Measurements from ENCODE around the gene HLCS. TPM values are rescaled to one million over a fixed set of nuclear protein-coding genes. Genes with fewer than 3 reads are reported as not detected.

HLCS gene
- total and polyA plus RNA-seq, 4 donors = 12.5 to 28.8 (median 15.7) TPM

- peaks cover 9% of the 10 kb centered on the region for H3K27me3 ChIP-seq (ENCODE audit: control insufficient read depth, insufficient read depth, low read length)
- 58% methylated on average over 11 of the region's 18 CpGs for WGBS (ENCODE audit: insufficient coverage)
- DNase-seq (ENCODE audit: low read depth in 4 of 6, low spot score in 6 of 6) = no peak
Observed at GRCh38 chr21:36729310-36729970, 237.0 kb downstream of the HLCS start.

GRCh38 chr21:36728371-36729111, 237.9 kb downstream of the HLCS start:
- Histone ChIP-seq H3K27ac (ENCODE audit: low read depth, low read length) (no peak overlapping the region), H3K4me3 (ENCODE audit: low read depth, low read length) (no peak overlapping the region), H3K27me3 (ENCODE audit: control insufficient read depth, insufficient read depth, low read length) (peaks cover 9% of the 10 kb centered on the region), H3K4me1 (ENCODE audit: control insufficient read depth, insufficient read depth, low read length) (no peaks in the 10 kb centered on the region), H3K9me3 (ENCODE audit: control insufficient read depth, insufficient read depth, low read length) (no peaks in the 10 kb centered on the region), H3K36me3 (ENCODE audit: control insufficient read depth, insufficient read depth, low read length) (no peaks in the 10 kb centered on the region)
- WGBS (ENCODE audit: insufficient coverage) = 94% methylated on average over 11 of the region's 14 CpGs
- no peak for DNase-seq (ENCODE audit: low read depth in 4 of 6, low spot score in 6 of 6)

More at GRCh38 chr21:36729310-36729970, 237.0 kb downstream of the HLCS start:
- Histone ChIP-seq H3K4me1 (ENCODE audit: control insufficient read depth, insufficient read depth, low read length) (no peaks in the 10 kb centered on the region), H3K36me3 (ENCODE audit: control insufficient read depth, insufficient read depth, low read length) (no peaks in the 10 kb centered on the region), H3K9me3 (ENCODE audit: control insufficient read depth, insufficient read depth, low read length) (no peaks in the 10 kb centered on the region), H3K27ac (ENCODE audit: low read depth, low read length) (no peak overlapping the region), H3K4me3 (ENCODE audit: low read depth, low read length) (no peak overlapping the region)

GRCh38 chr21:36727866-36728265, 238.6 kb downstream of the HLCS start:
- Histone ChIP-seq H3K9me3 (ENCODE audit: control insufficient read depth, insufficient read depth, low read length) (no peaks in the 10 kb centered on the region), H3K4me1 (ENCODE audit: control insufficient read depth, insufficient read depth, low read length) (no peaks in the 10 kb centered on the region), H3K27ac (ENCODE audit: low read depth, low read length) (no peak overlapping the region), H3K27me3 (ENCODE audit: control insufficient read depth, insufficient read depth, low read length) (peaks cover 9% of the 10 kb centered on the region), H3K36me3 (ENCODE audit: control insufficient read depth, insufficient read depth, low read length) (no peaks in the 10 kb centered on the region), H3K4me3 (ENCODE audit: low read depth, low read length) (no peak overlapping the region)
- DNase-seq (ENCODE audit: low read depth in 4 of 6, low spot score in 6 of 6) = no peak
- 92% methylated on average over 6 of the region's 6 CpGs for WGBS (ENCODE audit: insufficient coverage)

GRCh38 chr21:36725793-36726386, 240.6 kb downstream of the HLCS start:
- Histone ChIP-seq H3K9me3 (ENCODE audit: control insufficient read depth, insufficient read depth, low read length) (no peaks in the 10 kb centered on the region), H3K4me3 (ENCODE audit: low read depth, low read length) (no peak overlapping the region), H3K36me3 (ENCODE audit: control insufficient read depth, insufficient read depth, low read length) (no peaks in the 10 kb centered on the region), H3K4me1 (ENCODE audit: control insufficient read depth, insufficient read depth, low read length) (no peaks in the 10 kb centered on the region), H3K27me3 (ENCODE audit: control insufficient read depth, insufficient read depth, low read length) (peaks cover 9% of the 10 kb centered on the region), H3K27ac (ENCODE audit: low read depth, low read length) (no peak overlapping the region)
- DNase-seq (ENCODE audit: low read depth in 4 of 6, low spot score in 6 of 6) = no peak
- 92% methylated on average over 11 of the region's 12 CpGs for WGBS (ENCODE audit: insufficient coverage)

- 80% methylated on average over 2 of the region's 3 CpGs for WGBS (ENCODE audit: insufficient coverage)
- Histone ChIP-seq H3K27me3 (ENCODE audit: control insufficient read depth, insufficient read depth, low read length) (peaks cover 9% of the 10 kb centered on the region), H3K36me3 (ENCODE audit: control insufficient read depth, insufficient read depth, low read length) (no peaks in the 10 kb centered on the region), H3K4me1 (ENCODE audit: control insufficient read depth, insufficient read depth, low read length) (no peaks in the 10 kb centered on the region), H3K27ac (ENCODE audit: low read depth, low read length) (no peak overlapping the region), H3K4me3 (ENCODE audit: low read depth, low read length) (no peak overlapping the region), H3K9me3 (ENCODE audit: control insufficient read depth, insufficient read depth, low read length) (no peaks in the 10 kb centered on the region)
- DNase-seq (ENCODE audit: low read depth in 4 of 6, low spot score in 6 of 6) = no peak
Observed at GRCh38 chr21:36724660-36725059, 241.8 kb downstream of the HLCS start.

GRCh38 chr21:36723371-36723881, 243.0 kb downstream of the HLCS start:
- H3K27me3 ChIP-seq (ENCODE audit: control insufficient read depth, insufficient read depth, low read length) = peaks cover 2% of the 10 kb centered on the region

GRCh38 chr21:36722370-36723368, 243.8 kb downstream of the HLCS start:
- H3K36me3 ChIP-seq (ENCODE audit: control insufficient read depth, insufficient read depth, low read length) = no peaks in the 10 kb centered on the region
- DNase-seq (ENCODE audit: low read depth in 4 of 6, low spot score in 6 of 6) = no peak
- H3K27ac ChIP-seq (ENCODE audit: low read depth, low read length) = no peak overlapping the region
- H3K9me3 ChIP-seq (ENCODE audit: control insufficient read depth, insufficient read depth, low read length) = no peaks in the 10 kb centered on the region
- 92% methylated on average over 24 of the region's 25 CpGs for WGBS (ENCODE audit: insufficient coverage)
- no peak overlapping the region for H3K4me3 ChIP-seq (ENCODE audit: low read depth, low read length)
- no peaks in the 10 kb centered on the region for H3K27me3 ChIP-seq (ENCODE audit: control insufficient read depth, insufficient read depth, low read length)
- H3K4me1 ChIP-seq (ENCODE audit: control insufficient read depth, insufficient read depth, low read length) = peaks cover 4% of the 10 kb centered on the region

More at GRCh38 chr21:36723371-36723881, 243.0 kb downstream of the HLCS start:
- whole genome bisulfite sequencing (ENCODE audit: insufficient coverage) = 95% methylated on average over 9 of the region's 14 CpGs
- DNase-seq (ENCODE audit: low read depth in 4 of 6, low spot score in 6 of 6) = no peak
- Histone ChIP-seq H3K9me3 (ENCODE audit: control insufficient read depth, insufficient read depth, low read length) (no peaks in the 10 kb centered on the region), H3K27ac (ENCODE audit: low read depth, low read length) (no peak overlapping the region), H3K4me3 (ENCODE audit: low read depth, low read length) (no peak overlapping the region), H3K36me3 (ENCODE audit: control insufficient read depth, insufficient read depth, low read length) (no peaks in the 10 kb centered on the region), H3K4me1 (ENCODE audit: control insufficient read depth, insufficient read depth, low read length) (peaks cover 4% of the 10 kb centered on the region)

- Histone ChIP-seq H3K36me3 (ENCODE audit: control insufficient read depth, insufficient read depth, low read length) (no peaks in the 10 kb centered on the region), H3K27me3 (ENCODE audit: control insufficient read depth, insufficient read depth, low read length) (peaks cover 3% of the 10 kb centered on the region), H3K9me3 (ENCODE audit: control insufficient read depth, insufficient read depth, low read length) (no peaks in the 10 kb centered on the region), H3K27ac (ENCODE audit: low read depth, low read length) (no peak overlapping the region), H3K4me3 (ENCODE audit: low read depth, low read length) (no peak overlapping the region), H3K4me1 (ENCODE audit: control insufficient read depth, insufficient read depth, low read length) (peaks cover 4% of the 10 kb centered on the region)
- 100% methylated on average over 2 of the region's 7 CpGs for WGBS (ENCODE audit: insufficient coverage)
- DNase-seq (ENCODE audit: low read depth in 4 of 6, low spot score in 6 of 6) = no peak
Observed at GRCh38 chr21:36721817-36722216, 244.7 kb downstream of the HLCS start.

GRCh38 chr21:36719614-36720013, 246.9 kb downstream of the HLCS start:
- Histone ChIP-seq H3K4me3 (ENCODE audit: low read depth, low read length) (no peak overlapping the region), H3K9me3 (ENCODE audit: control insufficient read depth, insufficient read depth, low read length) (no peaks in the 10 kb centered on the region), H3K36me3 (ENCODE audit: control insufficient read depth, insufficient read depth, low read length) (no peaks in the 10 kb centered on the region), H3K27ac (ENCODE audit: low read depth, low read length) (no peak overlapping the region), H3K27me3 (ENCODE audit: control insufficient read depth, insufficient read depth, low read length) (peaks cover 15% of the 10 kb centered on the region), H3K4me1 (ENCODE audit: control insufficient read depth, insufficient read depth, low read length) (peaks cover 4% of the 10 kb centered on the region)
- DNase-seq (ENCODE audit: low read depth in 4 of 6, low spot score in 6 of 6) = no peak
- 89% methylated on average over 7 of the region's 10 CpGs for WGBS (ENCODE audit: insufficient coverage)

Data from spinal cord (tissue), 10 donors.